K562 (cell line): Measurements from ENCODE around the gene ABCA1. TPM values are rescaled to one million over a fixed set of nuclear protein-coding genes. Genes with fewer than 3 reads are reported as not detected.
A peak's percentile ranks its signal among the peaks of the same experiment; 100 is the strongest.

Source experiments
- AFF4 ChIP-seq: sonication (generic); formaldehyde crosslinking; IDR thresholded peaks from 2 replicates; pipeline ENCODE4 v1.8.0; 2023; ENCODE audit warnings: mild to moderate bottlenecking, missing genetic modification reagents
- ATF3 ChIP-seq, 2 experiments: fragments of 450-650 bp in 1 of 2; sonication (generic) in 1 of 2; formaldehyde crosslinking in 1 of 2; IDR thresholded peaks in 1 of 2; conservative IDR thresholded peaks in 1 of 2; 2 replicates each; pipeline versions ENCODE4 v1.6.1 to v1.8.1; 2016 to 2023; ENCODE audit warnings: mild to moderate bottlenecking in 2 of 2, moderate library complexity in 2 of 2, inconsistent platforms in 1 of 2, missing genetic modification reagents in 1 of 2
- CREB3L1 ChIP-seq: fragments of 450-650 bp; IDR thresholded peaks from 2 replicates; pipeline ENCODE4 v1.6.1; 2014; ENCODE audit warnings: low read depth, mild to moderate bottlenecking, moderate library complexity, borderline replicate concordance
- DLX4 ChIP-seq: fragments of 250-450 bp; sonication (Bioruptor Pico); IDR thresholded peaks from 2 replicates; pipeline ENCODE4 v1.6.1; 2021; ENCODE audit warnings: mild to moderate bottlenecking
- ELK3 ChIP-seq: fragments of 450-650 bp; formaldehyde crosslinking; IDR thresholded peaks from 2 replicates; pipeline ENCODE4 v1.4.0; 2020; ENCODE audit warnings: mild to moderate bottlenecking
- JUND ChIP-seq, 2 experiments: IDR thresholded peaks; 2 replicates in 1 of 2; 3 replicates in 1 of 2; pipeline ENCODE4 v1.6.1; 2011; ENCODE audit warnings: borderline replicate concordance in 2 of 2, low read depth in 2 of 2, low read length in 2 of 2, improper control_type of control experiment in 1 of 2, missing biosample characterization in 1 of 2, missing genetic modification characterization in 1 of 2, missing genetic modification reagents in 1 of 2
- NR1H2 ChIP-seq: sonication (generic); formaldehyde crosslinking; IDR thresholded peaks from 2 replicates; pipeline ENCODE4 v1.4.0; 2020; ENCODE audit warnings: mild to moderate bottlenecking, missing genetic modification reagents
- NR4A1 ChIP-seq, 2 experiments: fragments of 250-450 bp in 1 of 2; fragments of 450-650 bp in 1 of 2; sonication (Bioruptor Pico) in 1 of 2; IDR thresholded peaks; 2 replicates each; pipeline versions ENCODE4 v1.4.0 to v1.6.1; 2016 to 2020; ENCODE audit warnings: mild to moderate bottlenecking in 2 of 2, missing compliant biosample characterization in 1 of 2, missing genetic modification characterization in 1 of 2, moderate library complexity in 1 of 2
- POLR2AphosphoS2 ChIP-seq: IDR thresholded peaks from 2 replicates; pipeline ENCODE4 v1.6.1; 2012; ENCODE audit warnings: low read length, improper control_type of control experiment
- RNF219 ChIP-seq: fragments of 250-450 bp; sonication (Bioruptor Pico); IDR thresholded peaks from 2 replicates; pipeline ENCODE4 v1.5.0; 2022; ENCODE audit warnings: mild to moderate bottlenecking
- XRCC3 ChIP-seq: fragments of 450-650 bp; IDR thresholded peaks from 2 replicates; pipeline ENCODE4 v1.6.1; 2017; ENCODE audit warnings: mild to moderate bottlenecking, moderate library complexity
- ZNF134 ChIP-seq: fragments of 250-450 bp; sonication (Bioruptor Pico); conservative IDR thresholded peaks from 2 replicates; pipeline ENCODE4 v1.4.0; 2020
- ZNF175 ChIP-seq: fragments of 200-800 bp; sonication (Bioruptor generic); IDR thresholded peaks from 2 replicates; pipeline ENCODE4 v1.6.1; 2016; ENCODE audit warnings: low read depth, mild to moderate bottlenecking, missing genetic modification characterization, missing compliant biosample characterization
- ZNF224 ChIP-seq: sonication (generic); formaldehyde crosslinking; IDR thresholded peaks from 2 replicates; pipeline ENCODE4 v1.8.0; 2022; ENCODE audit warnings: mild to moderate bottlenecking, missing genetic modification reagents
- ZNF274 ChIP-seq: IDR thresholded peaks from 2 replicates; pipeline ENCODE4 v1.6.1; 2011; ENCODE audit warnings: low read depth, mild to moderate bottlenecking, low read length, moderate library complexity, borderline replicate concordance
- ZNF444 ChIP-seq: fragments of 250-450 bp; sonication (Bioruptor Pico); IDR thresholded peaks from 2 replicates; pipeline ENCODE4 v1.4.0; 2020; ENCODE audit warnings: mild to moderate bottlenecking, moderate library complexity
- ZNF586 ChIP-seq: fragments of 450-650 bp; formaldehyde crosslinking; conservative IDR thresholded peaks from 2 replicates; pipeline ENCODE4 v1.4.0; 2020; ENCODE audit warnings: mild to moderate bottlenecking, moderate library complexity
- polyA plus RNA-seq, 8 experiments: library from polyadenylated mRNA; depleted of rRNA in 4 of 8; stranded (reverse) in 5 of 8; unstranded in 3 of 8; fragments of >200 nt; fragmentation: Nextera tagmentation in 2 of 8; fragmentation: Illumina TruSeq in 1 of 8; extraction: Ambion mirVana in 2 of 8; extraction: Trizol in 1 of 8; gene quantifications; 2 replicates each; pipeline versions ENCODE4 v1.2.1 to v1.2.3, GENCODE V29; 2011 to 2014; ENCODE audit warnings: inconsistent platforms in 1 of 8, missing spikeins in 1 of 8
- total RNA-seq, 7 experiments: library from RNA; depleted of rRNA in 6 of 7; stranded (reverse); fragments of >200 nt in 6 of 7; fragmentation: Illumina TruSeq in 2 of 7; extraction: Trizol in 2 of 7; gene quantifications; 2 replicates each; pipeline versions ENCODE4 v1.2.1 to v1.2.3, GENCODE V29; 2011 to 2021; ENCODE audit warnings: low replicate concordance in 1 of 7

The ABCA1 gene
- total and polyA plus RNA-seq, 9 of the 15 experiments (the other 6 are each of a cell fraction or from before 2014, with no cell fraction given): under 0.01 to 0.18 (median 0.02) TPM; not detected in 5

- TF ChIP-seq AFF4: no peak
- no peak for TF ChIP-seq NR4A1 (CRISPR knock-in tag; IDR thresholded peaks at IDR 0.05)
- TF ChIP-seq NR4A1 (tag; IDR thresholded peaks at IDR 0.05): no peak
- no peak for TF ChIP-seq ZNF444 (CRISPR knock-in tag)
- no peak for TF ChIP-seq XRCC3
- TF ChIP-seq JUND (IDR thresholded peaks at IDR 0.05; ENCODE audit: borderline replicate concordance, low read depth, low read length): peak; percentile 95
- peak; percentile 95 for TF ChIP-seq JUND (tag; IDR thresholded peaks at IDR 0.05; ENCODE audit: borderline replicate concordance, low read depth, low read length)
- peak; percentile 89 for TF ChIP-seq ATF3 (IDR thresholded peaks at IDR 0.05)
- no peak for TF ChIP-seq ATF3 (CRISPR knock-in tag; conservative IDR thresholded peaks at IDR 0.05)
- no peak for TF ChIP-seq ZNF134
- TF ChIP-seq CREB3L1: no peak
- no peak for TF ChIP-seq RNF219 (CRISPR knock-in tag)
- no peak for TF ChIP-seq ZNF586 (CRISPR knock-in tag)
- peak; percentile 22; the same call in 1 of the 2 replicates for TF ChIP-seq ZNF175
- TF ChIP-seq ZNF224: no peak
- no peak for TF ChIP-seq DLX4 (CRISPR knock-in tag)
- TF ChIP-seq ZNF274: no peak
- TF ChIP-seq ELK3: no peak
- TF ChIP-seq NR1H2 (CRISPR knock-in tag): peak; percentile 99
- no peak for TF ChIP-seq POLR2AphosphoS2
These were observed 33.3 kb upstream of the ABCA1 start (continued) for GRCh38 chr9:104961238-104961637.
